Coronary artery (tissue), 2 donors: ENCODE results near the gene PRR14L.
"Not testable (repeated sequence)": the region's sequence is repeated elsewhere in the genome, so short reads cannot be mapped to it uniquely, and the experiment has no call there.

Experiments used
- DNase-seq: peaks from one replicate; pipeline ENCODE4 v3.0.0-alpha.2; 2017; ENCODE audit warnings: low spot score
- H3K27ac ChIP-seq, 2 donors: fragments of 200-600 bp; sonication (generic); one replicate each; pipeline ENCODE4 v1.5.1; 2016 to 2019
- H3K4me3 ChIP-seq: fragments of 200-600 bp; sonication (generic); 2 replicates; pipeline ENCODE4 v1.5.1; 2016; ENCODE audit warnings: mild to moderate bottlenecking, moderate library complexity
- TF ChIP-seq, protein P1 (sequence below): fragments of 200-600 bp; sonication (generic); IDR thresholded peaks from one replicate; pipeline ENCODE4 v1.5.1; 2019; ENCODE audit warnings: antibody characterized with exemption

PRR14L gene

DNA sequence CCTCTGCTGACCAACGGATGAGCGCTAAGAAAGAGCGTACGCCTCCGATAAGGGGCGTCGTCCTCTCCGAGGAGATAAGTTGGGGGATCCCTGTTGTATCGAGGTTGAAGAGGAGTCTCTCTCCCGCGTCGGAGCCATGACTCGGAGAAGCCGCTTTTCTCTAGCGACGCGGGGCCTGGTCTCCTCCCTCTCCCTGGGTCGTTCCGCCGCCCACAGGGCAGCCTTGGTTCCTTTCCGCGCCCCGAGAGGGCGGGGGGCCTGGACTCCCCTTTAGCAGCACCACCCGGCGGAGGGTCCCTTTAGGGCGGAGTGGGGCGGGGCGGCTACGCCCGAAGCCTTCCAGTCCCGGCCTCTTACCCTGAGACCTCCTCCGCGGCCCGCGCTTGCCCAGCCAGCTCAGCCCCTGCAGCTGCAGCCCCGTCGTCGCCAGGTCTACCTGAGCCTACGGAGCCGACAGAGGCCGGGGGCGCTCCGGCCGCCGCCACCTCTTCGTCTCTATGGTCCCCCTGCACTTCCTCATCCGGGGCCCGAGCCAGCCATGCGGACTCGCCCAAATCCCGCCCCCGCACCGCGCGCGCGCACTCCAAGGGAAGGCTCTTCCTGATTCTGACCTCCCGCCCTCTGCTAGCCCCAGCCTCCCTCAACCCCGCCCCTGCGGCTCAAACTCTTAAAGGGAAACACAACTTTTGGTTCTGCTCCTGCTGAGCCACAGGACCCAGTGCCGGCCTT lies at the start of gene PRR14L:
Gene PRR14L (minus strand): TSS at position 497 of the 729 bp plus-strand sequence. CDS start 11,272 bp downstream, outside the sequence.
- peak; percentile 97 for DNase-seq
- Histone ChIP-seq H3K27ac (peak within 1 kb of the TSS; percentile 76 to 85), H3K4me3 (peak within 1 kb of the TSS; percentile 85)
- TF ChIP-seq, protein P1, sequence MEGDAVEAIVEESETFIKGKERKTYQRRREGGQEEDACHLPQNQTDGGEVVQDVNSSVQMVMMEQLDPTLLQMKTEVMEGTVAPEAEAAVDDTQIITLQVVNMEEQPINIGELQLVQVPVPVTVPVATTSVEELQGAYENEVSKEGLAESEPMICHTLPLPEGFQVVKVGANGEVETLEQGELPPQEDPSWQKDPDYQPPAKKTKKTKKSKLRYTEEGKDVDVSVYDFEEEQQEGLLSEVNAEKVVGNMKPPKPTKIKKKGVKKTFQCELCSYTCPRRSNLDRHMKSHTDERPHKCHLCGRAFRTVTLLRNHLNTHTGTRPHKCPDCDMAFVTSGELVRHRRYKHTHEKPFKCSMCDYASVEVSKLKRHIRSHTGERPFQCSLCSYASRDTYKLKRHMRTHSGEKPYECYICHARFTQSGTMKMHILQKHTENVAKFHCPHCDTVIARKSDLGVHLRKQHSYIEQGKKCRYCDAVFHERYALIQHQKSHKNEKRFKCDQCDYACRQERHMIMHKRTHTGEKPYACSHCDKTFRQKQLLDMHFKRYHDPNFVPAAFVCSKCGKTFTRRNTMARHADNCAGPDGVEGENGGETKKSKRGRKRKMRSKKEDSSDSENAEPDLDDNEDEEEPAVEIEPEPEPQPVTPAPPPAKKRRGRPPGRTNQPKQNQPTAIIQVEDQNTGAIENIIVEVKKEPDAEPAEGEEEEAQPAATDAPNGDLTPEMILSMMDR, result no peak

DNA sequence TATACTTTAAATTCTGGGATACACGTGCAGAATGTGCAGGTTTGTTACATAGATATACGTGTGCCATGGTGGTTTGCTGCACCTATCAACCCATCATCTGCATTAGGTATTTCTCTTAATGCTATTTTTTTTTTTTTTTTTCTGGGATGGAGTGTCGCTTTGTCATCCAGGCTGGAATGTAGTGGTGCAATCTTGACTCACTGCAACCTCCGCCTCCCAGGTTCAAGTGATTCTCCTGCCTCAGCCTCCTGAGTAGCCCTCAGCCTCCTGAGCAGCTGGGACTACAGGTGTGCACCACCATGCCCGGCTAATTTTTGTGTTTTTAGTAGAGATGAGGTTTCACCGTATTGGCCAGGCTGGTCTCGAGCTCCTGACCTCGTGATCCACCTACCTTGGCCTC lies 49.4 kb upstream of the PRR14L start:
- not testable (repeated sequence) for DNase-seq, H3K4me3 ChIP-seq, H3K27ac ChIP-seq

DNA sequence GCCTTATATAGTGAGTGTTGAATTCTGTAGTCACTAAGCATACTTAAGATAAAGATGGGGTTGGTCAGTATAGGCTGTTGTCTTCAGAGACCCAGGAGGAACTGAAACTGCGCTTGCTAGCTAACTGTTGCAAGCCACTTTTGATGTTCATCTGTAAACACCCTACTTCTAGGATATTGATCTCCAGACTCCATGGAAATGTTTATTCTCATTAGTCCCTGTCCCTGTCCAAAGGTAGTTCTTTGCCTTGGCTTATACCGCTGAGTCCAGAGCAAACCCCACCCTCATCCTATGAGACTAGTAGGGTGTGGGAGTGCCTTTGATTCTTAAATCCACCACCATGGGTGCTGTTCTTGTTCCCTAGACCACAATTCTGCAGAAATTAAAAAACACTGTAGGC lies 40.3 kb upstream of the PRR14L start:
- DNase-seq, result no peak
- TF ChIP-seq, protein P1, result no peak

DNA sequence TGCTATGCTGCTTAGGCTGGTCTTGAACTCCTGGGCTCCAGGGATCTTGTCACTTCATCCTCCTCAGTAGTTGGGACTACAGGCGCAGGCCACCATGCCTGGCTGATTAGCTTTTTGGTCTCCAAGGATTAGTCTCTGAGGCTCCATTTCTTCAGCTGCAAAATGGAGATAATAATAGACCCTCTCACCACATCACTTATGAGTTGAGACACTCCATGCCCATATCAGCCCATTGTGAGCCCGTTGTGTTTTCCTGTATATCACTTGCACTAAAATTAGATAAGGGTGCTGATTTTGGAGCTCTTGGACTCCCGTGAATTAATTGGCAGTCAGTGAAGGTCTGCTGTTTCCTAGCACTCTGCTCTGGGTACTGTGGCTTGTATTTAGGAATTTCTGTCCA lies 39.9 kb upstream of the PRR14L start:
- no peak for DNase-seq
- Histone ChIP-seq H3K27ac (no peak overlapping the region), H3K4me3 (no peak overlapping the region)
- TF ChIP-seq, protein P1, result no peak

More for the DNA sequence above, 40.3 kb upstream of the PRR14L start:
- Histone ChIP-seq H3K27ac (no peak overlapping the region), H3K4me3 (no peak overlapping the region)

DNA sequence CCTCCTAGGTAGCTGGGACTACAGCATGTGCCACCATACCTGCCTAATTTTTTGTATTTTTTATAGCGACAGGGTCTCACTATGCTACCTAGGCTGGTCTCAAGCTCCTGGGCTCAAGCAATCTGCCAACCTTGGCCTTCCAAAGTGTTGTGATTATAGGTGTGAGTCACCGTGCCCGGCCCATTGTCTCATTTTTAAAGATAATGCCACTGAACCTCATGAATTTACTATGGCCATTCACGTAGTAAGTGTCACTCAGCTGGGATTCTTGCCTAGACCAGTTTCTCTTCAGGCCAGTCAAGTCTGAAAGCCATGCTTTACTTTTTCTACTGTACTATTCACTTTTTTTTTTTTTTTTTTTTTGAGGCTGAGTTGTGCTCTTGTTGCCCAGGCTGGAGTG lies 26.3 kb upstream of the PRR14L start:
- no peak for DNase-seq
- TF ChIP-seq, protein P1, result no peak
- Histone ChIP-seq H3K4me3 (no peak overlapping the region), H3K27ac (no peak overlapping the region)

DNA sequence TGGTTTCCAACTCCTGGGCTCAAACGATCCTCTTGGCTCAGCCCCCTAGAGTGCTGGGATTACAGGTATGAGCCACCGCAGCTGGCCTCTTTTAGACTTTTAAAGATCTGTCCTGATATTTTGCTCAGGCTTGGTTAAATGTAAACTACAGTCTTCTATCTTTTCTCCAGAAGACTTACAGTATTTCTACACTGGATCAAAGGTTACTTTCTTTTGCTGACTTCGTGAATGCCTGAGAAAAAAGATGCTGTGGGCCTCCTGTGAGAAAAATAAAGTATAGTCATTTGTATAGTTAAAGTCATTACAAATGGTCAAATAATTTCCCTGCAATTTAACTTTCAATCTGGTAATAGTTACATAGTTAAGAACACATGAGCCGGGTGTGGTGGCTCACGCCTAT lies 23.5 kb upstream of the PRR14L start:
- TF ChIP-seq, protein P1, result no peak
- Histone ChIP-seq H3K27ac (no peak overlapping the region), H3K4me3 (no peak overlapping the region)
- no peak for DNase-seq

DNA sequence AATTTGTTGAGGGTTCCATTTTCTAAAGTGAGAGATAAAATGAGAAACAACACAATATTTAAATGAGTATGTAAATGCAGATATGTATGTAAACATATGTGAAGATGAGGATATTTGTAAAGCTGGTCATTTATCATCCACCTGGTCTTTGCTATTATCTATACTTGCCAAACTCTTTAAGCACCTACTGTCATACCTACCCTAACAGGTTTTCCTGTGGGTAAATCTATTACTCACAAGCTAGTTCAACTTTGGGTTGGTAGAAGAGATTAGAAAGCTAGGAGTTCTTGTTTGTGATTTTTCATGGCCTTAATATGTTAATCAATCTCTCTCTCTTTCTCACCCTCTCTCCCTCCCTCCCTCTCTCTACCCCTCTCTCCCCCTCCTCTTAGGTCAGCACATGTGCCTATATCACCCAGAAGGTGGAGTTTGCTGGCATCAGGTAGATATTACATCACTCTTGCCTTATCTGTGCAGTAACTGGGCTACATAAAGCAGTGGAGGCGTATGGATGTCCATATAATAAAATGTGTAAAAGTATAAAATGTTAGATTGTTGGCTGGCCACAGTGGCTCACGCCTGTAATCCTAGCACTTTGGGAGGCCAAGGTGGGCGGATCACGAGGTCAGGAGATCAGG lies 18.6 kb upstream of the PRR14L start:
- TF ChIP-seq, protein P1, result no peak
- Histone ChIP-seq H3K4me3 (no peak overlapping the region), H3K27ac (no peak overlapping the region)
- no peak for DNase-seq
